GM19240 (cell line): ENCODE measurements around the gene GCK.

ENCODE experiments used
- DNase-seq: peaks from one replicate; pipeline ENCODE4 v3.0.0; 2011; ENCODE audit warnings: low spot score; ENCODE audit not compliant: insufficient read length

Gene GCK

DNA sequence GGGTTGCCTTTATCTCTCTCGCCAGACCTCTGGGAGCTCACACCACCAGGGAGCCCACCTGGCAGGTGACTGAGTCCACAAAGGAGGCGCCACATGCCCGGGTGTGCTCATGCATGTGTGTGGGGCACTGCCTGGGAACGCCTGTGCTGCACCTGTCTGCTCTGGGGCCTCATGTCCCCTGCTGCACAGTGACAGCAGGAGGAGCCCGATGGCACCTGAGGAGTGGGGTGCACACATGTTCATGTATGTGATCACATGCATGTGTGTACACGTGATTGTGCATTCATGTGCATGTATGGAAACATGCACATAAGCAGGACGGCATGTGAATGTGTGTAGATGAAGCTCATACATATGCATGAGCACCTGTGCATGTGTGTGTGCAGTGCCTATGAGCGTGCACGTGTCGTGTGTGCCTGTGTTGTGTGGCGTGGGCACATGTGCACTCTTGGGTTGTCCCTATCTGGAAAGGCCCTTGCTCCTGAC is 33.6 kb upstream of the GCK start:
- no peak for DNase-seq

GRCh38 chr7:44222074-44222473 is 32.8 kb upstream of the GCK start:
- DNase-seq: no peak

DNA sequence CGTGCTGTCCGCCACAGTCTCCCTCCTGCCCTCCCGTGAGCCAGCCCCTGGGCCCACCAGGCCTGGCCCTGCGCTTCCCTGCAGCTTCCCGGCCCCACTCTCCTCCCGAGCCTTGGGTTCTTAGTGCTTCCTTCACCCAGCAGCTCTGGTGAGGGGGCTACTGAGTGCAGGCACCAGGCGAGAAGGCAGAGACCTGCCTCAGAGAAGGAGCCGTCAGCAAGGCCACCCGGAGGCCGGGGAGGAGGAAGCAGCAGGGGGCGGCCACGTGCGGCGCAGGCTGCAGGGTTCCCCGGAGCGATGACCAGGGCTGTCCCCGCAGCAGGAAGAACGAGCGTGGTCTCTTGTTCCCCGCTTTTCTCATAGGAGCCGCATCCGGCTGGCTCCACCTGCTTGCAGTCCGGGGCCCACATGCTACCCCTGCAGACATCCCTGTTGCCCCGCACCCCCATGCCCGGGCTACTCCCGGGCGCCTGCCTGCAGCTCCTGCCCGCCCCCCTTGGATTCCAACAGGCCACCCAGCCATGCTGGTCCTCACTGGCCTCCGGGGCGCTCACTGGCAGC is 32.1 kb upstream of the GCK start:
- no peak for DNase-seq

DNA sequence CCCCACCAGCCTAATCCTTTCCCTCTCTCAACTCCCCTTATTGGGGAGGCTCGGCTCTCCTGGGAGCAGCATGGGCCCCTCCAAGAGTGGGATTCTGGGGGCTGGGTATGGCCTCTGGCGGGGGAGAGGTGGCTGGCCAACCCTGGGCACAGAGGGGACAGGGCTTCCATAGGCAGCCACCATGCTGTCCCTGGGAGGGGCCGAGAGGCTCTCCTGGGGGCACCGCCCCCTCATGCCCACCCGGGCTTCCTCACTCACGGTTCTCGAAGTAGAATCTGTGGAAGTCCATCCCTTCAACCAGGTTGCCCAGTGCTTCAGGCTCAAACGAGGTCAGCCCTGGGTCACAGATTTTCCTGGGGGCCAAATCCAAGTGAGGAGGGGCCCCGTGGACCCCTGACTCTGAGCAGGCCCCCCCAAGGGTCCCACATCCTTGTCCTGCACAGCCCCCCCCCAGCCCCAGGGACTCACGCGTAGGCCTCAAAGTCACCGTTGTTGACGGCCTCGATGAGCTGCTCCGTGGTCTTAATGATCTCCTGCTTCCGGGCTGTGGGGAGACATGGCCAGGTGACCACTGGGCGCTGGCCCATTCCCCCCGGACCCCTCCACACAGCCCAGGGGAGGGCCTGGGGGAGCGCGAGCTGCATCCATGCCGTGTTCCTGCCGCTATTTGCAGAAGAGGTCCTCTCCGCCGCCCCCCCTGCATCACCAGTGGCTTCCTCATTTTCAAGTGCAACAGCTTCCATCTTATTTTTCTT is 31.3 kb upstream of the GCK start:
- no peak for DNase-seq

GRCh38 chr7:44220046-44220357 is 30.8 kb upstream of the GCK start:
- DNase-seq: no peak

GRCh38 chr7:44219371-44220045 is 30.3 kb upstream of the GCK start:
- no peak for DNase-seq

GRCh38 chr7:44218418-44219201 is 29.4 kb upstream of the GCK start:
- no peak for DNase-seq

GRCh38 chr7:44217852-44218402 is 28.7 kb upstream of the GCK start:
- DNase-seq: no peak

DNA sequence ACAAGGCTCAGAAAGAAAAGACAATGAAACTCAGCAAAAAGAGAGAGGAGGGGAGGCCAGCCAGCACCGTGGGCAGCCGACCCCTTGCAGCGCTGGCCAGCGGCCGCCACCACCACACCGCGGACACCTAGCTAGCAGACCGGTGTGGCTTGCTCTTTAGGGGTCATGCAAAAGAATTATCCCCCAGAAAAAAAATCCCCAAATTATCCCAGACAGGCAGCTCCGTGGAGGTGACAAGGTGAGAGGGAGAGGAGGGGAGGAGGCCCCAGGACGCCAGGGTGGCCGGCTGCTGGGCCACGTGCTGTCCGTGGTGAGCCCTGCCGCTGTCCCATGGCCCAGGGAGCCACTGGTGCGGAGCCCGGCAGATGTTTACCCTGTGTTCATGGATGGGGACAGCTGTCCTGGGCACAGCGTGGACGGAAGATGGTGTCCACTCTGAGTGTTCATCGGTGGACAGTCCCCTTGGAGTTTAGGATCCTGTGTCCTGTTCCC is 28.0 kb upstream of the GCK start:
- no peak for DNase-seq

GRCh38 chr7:44216521-44217222 is 27.4 kb upstream of the GCK start:
- no peak for DNase-seq

DNA sequence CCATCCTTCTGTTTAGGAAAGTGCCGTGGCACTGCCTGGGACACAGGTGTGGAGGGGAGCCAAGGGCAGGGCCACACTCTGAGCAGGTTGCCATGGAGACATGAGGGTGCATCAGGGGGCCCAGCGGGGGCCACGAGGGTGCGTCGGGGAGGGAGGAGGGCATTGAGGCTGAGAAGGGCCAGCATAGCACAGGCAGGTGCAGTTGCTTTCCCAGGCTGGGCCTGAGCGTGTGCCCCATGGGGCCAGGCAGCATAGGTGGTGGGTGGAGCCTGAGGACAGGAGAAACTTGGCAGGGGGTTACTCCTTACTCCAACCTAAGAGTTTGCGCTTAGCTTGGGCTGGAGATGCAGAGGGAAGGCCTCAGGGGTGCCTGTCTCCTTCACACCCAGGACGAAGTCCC is 26.8 kb upstream of the GCK start:
- DNase-seq: no peak

GRCh38 chr7:44215531-44215930 is 26.3 kb upstream of the GCK start:
- no peak for DNase-seq

DNA sequence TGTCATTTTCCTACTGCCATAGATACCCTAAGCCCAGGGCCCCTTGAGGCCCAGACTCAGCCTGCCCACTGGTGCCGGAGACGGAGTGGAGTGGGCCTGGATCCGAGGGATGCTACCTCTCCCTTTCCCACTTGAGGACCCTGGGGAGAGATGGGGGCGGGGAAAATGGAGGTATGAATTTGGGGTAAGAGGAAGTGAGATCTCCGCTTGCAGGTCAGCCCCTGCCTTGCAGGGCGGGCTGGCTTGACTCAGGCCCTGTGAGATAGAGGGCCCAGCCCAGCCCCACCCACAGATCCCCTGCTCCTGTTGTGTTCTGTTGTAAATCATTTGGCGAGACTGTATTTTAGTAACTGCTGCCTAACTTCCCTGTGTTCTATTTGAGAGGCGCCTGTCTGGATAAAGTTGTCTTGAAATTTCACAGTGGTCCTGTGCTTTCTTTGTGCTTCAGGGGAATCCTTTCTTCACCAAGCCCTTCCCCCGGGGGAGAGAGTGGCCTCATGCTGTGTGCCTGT is 24.7 kb upstream of the GCK start:
- DNase-seq: no peak

DNA sequence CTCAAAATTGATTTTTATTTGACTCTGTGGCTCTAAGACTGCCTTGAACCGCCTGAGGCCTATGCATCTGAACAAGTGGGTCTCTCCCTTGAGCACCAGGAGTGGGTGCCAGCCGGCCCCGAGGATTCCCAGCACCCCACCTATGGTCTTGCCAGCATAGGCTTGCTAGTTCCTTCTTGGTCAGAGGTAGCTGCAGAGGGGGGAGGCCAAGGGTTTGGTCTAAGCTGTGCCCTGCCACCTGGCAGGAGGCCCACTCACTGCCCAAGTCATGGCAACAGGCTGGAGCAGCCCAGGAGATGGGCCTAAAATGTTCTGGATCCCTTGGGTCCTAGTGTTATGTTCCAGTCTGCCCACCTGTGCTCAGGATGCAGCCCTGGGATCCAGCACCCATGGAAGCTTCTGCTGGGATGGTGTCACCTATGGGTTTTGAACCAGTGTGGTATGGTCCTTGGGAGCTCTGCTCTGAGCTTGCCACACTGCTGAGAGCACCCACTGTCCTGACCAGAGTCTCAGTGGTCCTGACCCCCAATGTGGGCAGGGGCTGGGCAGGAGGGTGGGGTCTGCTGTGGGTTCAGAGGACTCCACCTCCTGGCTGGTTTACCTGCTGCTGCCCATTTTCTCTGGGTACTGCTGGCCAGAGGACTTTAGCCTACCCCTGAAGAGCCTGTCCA is 24.1 kb upstream of the GCK start:
- DNase-seq: no peak

DNA sequence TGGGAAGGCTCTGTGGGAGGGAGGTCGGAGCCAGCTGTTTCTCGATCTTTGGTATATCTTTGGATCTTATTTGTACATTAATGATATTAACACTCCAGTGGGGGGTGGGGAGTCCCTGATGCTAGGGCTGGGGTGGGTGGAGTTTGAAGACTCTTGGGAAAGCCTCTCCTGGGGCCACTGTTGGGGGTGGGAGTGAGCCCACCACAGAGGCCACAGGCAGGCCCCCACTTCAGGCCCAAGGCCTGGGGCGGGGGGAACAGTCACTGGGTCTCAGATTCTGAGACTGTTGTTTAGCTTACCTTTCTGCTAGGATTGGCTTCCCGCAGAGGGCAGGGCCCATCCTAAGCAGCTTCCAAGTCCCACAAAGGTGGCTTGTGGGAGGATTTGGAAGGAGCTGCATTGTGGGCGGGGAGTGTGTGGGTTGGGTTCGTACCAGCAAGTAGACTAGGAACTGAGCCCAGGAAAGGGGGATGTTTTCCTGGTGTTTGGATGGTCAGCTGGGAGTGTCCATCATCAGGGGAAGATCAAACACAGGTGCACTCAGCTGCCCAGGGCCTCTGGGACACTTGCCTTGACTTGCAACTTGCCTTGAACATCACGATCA is 23.4 kb upstream of the GCK start:
- DNase-seq: no peak

- no peak for DNase-seq
Observed at GRCh38 chr7:44212018-44212417, 22.8 kb upstream of the GCK start.

DNA sequence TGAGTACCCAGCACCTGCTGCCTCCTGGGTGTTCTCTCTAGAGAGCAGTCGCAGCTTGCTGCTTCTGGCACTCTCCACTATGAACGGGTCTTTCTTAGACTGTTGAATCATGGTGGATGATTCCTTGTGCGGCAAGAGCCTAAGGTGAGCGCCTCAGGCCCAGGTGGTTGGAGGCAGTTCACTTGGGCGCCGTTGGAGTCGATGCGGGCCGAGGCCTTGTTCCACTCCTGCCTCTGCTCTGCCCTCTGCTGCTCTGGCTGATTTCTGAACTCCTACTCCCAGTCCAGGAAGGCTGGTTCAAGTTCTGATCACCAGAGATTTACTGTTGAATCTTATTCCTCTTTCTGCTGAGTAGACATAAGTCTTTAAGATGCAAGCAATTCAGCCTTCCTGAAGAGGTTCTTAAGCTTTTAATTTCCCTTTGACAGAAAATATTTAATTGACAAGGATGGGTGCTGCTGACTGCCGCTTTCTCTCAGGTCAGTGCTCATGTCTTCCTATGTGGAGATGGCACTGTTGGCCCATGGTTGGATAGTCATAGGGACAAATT is 22.0 kb upstream of the GCK start:
- no peak for DNase-seq

DNA sequence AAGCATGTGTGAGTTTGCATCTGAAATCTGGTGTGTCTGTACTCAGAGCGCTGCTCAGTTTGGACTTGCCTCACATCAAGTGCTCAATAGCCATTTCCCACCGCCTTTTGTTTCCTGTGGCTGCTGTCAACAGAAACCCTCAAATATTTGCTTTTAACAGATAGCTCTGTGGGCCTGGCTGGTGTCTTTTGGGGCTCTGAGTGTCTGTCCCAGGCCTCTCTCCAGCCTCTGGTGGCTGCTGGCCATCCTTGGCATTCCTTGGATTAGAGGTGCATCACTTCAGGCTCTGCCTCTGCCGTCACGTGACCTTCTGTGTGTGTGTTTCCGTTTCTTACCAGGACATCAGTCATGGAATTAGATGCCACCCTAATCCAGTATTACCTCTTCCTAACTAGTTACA is 20.9 kb upstream of the GCK start:
- DNase-seq: no peak

DNA sequence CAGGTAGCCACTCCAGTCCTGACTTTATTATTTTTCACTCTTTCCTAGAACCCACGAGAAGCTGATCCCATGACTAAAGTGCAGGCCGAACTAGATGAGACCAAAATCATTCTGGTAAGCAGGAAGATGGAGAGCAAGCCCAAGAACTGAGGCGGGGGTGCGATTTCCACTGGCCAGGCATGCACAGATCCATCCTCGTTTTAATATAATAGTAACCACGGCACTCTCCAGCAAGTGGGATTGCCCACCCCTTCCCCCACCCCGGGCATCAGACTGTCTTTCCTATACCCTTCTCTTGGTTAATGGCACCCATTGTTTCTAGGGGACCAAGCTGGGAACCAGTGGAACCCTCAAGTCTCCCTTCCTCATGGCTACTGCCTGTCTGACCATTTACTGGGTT is 18.8 kb upstream of the GCK start:
- DNase-seq: no peak

- DNase-seq: no peak
Observed at GRCh38 chr7:44206008-44206407, 16.8 kb upstream of the GCK start.
